Spleen (tissue), 7 donors: ENCODE measurements around the gene APP.

Source experiments
- POLR2A ChIP-seq, 3 donors: fragments of 450-650 bp; IDR thresholded peaks; one replicate each; pipeline ENCODE4 v1.5.1; 2017; ENCODE audit warnings: antibody characterized with exemption in 3 of 3, mild to moderate bottlenecking in 1 of 3
- POLR2AphosphoS5 ChIP-seq, 3 donors: sonication (generic); formaldehyde crosslinking; IDR thresholded peaks; one replicate each; pipeline ENCODE4 v1.5.1; 2017; ENCODE audit warnings: antibody characterized with exemption in 3 of 3
- TF ChIP-seq, protein P1 (sequence below), 11 experiments: fragments of 200-600 bp in 7 of 11; fragments of 450-650 bp in 4 of 11; sonication (generic) in 4 of 11; IDR thresholded peaks in 8 of 11; conservative IDR thresholded peaks in 3 of 11; 1 replicate in 7 of 11; 2 replicates in 4 of 11; pipeline versions ENCODE4 v1.4.0 to v1.8.0; 2016 to 2021; ENCODE audit warnings: antibody characterized with exemption in 11 of 11, inconsistent platforms in 4 of 11, mild to moderate bottlenecking in 1 of 11
- donor health status: DM: no; HTN: no; CAD: no; lungs with moderate emphysema.
- donor health status: DM: no; HTN: no; CAD: no.
- donor health status: DM: no; HTN: no; CAD: no.

DNA sequence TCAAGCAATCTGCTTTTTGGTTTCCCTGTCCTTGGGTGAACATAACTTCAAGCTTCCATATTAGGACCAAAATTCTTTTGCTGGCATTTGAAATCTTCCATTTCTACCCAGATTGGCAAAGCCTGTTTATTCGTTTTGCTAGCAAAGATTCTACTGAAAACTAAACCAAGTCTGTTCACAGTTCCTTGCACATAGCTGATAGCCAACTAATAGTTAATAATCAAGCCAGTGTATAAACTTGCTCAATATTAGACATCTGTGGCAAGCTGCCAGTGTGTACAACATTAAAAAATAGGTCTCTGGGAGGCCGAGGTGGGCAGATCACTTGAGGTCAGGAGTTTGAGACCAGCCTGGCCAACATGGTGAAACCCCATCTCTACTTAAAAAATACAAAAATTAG is 6.3 kb downstream of the APP start:
- TF ChIP-seq, protein P1, sequence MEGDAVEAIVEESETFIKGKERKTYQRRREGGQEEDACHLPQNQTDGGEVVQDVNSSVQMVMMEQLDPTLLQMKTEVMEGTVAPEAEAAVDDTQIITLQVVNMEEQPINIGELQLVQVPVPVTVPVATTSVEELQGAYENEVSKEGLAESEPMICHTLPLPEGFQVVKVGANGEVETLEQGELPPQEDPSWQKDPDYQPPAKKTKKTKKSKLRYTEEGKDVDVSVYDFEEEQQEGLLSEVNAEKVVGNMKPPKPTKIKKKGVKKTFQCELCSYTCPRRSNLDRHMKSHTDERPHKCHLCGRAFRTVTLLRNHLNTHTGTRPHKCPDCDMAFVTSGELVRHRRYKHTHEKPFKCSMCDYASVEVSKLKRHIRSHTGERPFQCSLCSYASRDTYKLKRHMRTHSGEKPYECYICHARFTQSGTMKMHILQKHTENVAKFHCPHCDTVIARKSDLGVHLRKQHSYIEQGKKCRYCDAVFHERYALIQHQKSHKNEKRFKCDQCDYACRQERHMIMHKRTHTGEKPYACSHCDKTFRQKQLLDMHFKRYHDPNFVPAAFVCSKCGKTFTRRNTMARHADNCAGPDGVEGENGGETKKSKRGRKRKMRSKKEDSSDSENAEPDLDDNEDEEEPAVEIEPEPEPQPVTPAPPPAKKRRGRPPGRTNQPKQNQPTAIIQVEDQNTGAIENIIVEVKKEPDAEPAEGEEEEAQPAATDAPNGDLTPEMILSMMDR (IDR thresholded peaks at IDR 0.05 in 8 of 11, conservative IDR thresholded peaks at IDR 0.05 in 3 of 11): no peak
- TF ChIP-seq POLR2A (IDR thresholded peaks at IDR 0.05) (no peak), POLR2AphosphoS5 (IDR thresholded peaks at IDR 0.05) (no peak)
